GM23248 (cell line): ENCODE measurements around the gene CAMKMT. TPM values are rescaled to one million over a fixed set of nuclear protein-coding genes. Genes with fewer than 3 reads are reported as not detected.
"Not testable (repeated sequence)": the region's sequence is repeated elsewhere in the genome, so short reads cannot be mapped to it uniquely, and the experiment has no call there.

Experiments
- DNase-seq: peaks from one replicate; pipeline ENCODE4 v3.0.0-alpha.2; 2015
- H2AFZ ChIP-seq: fragments of 200-600 bp; sonication (generic); 2 replicates; pipeline ENCODE4 v1.6.1; 2016; ENCODE audit warnings: antibody characterized with exemption
- H3F3A ChIP-seq: fragments of 200-600 bp; sonication (generic); 2 replicates; pipeline ENCODE4 v1.6.1; 2016; ENCODE audit warnings: mild to moderate bottlenecking, antibody characterized with exemption, mixed run types; ENCODE audit not compliant: insufficient read depth
- H3K27ac ChIP-seq: fragments of 200-600 bp; sonication (generic); 2 replicates; pipeline ENCODE4 v1.5.1; 2016; ENCODE audit warnings: mild to moderate bottlenecking
- H3K27me3 ChIP-seq: fragments of 200-600 bp; sonication (generic); replicated peaks from 2 replicates; pipeline ENCODE4 v1.6.1; 2016; ENCODE audit warnings: mild to moderate bottlenecking; ENCODE audit not compliant: insufficient read depth
- H3K36me3 ChIP-seq: fragments of 200-600 bp; sonication (generic); 2 replicates; pipeline ENCODE4 v1.6.1; 2016; ENCODE audit warnings: low read depth, mild to moderate bottlenecking
- H3K4me1 ChIP-seq: fragments of 200-600 bp; sonication (generic); 2 replicates; pipeline ENCODE4 v1.6.1; 2016; ENCODE audit warnings: mild to moderate bottlenecking; ENCODE audit not compliant: insufficient read depth
- H3K4me2 ChIP-seq: fragments of 200-600 bp; sonication (generic); one replicate; pipeline ENCODE4 v1.6.1; 2016; ENCODE audit warnings: mild to moderate bottlenecking; ENCODE audit not compliant: unreplicated experiment
- H3K4me3 ChIP-seq: fragments of 200-600 bp; sonication (generic); 2 replicates; pipeline ENCODE4 v1.5.1; 2016; ENCODE audit warnings: mild to moderate bottlenecking
- H3K79me2 ChIP-seq: fragments of 200-600 bp; sonication (generic); 2 replicates; pipeline ENCODE4 v1.6.1; 2016; ENCODE audit warnings: mild to moderate bottlenecking; ENCODE audit not compliant: insufficient read depth
- H3K9ac ChIP-seq: fragments of 200-600 bp; sonication (generic); 2 replicates; pipeline ENCODE4 v1.6.1; 2016; ENCODE audit warnings: mild to moderate bottlenecking
- H3K9me2 ChIP-seq: fragments of 200-600 bp; sonication (generic); 2 replicates; pipeline ENCODE4 v1.6.1; 2016; ENCODE audit warnings: mixed run types, mild to moderate bottlenecking, moderate library complexity; ENCODE audit not compliant: insufficient read depth
- H3K9me3 ChIP-seq: fragments of 200-600 bp; sonication (generic); one replicate; pipeline ENCODE4 v1.6.1; 2017; ENCODE audit warnings: low read depth
- H4K20me1 ChIP-seq: fragments of 200-600 bp; sonication (generic); 2 replicates; pipeline ENCODE4 v1.6.0; 2016; ENCODE audit not compliant: insufficient read depth
- EZH2 ChIP-seq: fragments of 200-600 bp; sonication (generic); IDR thresholded peaks from 2 replicates; pipeline ENCODE4 v1.6.1; 2018; ENCODE audit warnings: antibody characterized with exemption, mild to moderate bottlenecking; ENCODE audit not compliant: insufficient read depth, poor library complexity, severe bottlenecking
- EZH2phosphoT487 ChIP-seq: fragments of 200-600 bp; sonication (generic); IDR thresholded peaks from 2 replicates; pipeline ENCODE4 v1.6.1; 2018; ENCODE audit warnings: antibody characterized with exemption, moderate library complexity, mild to moderate bottlenecking, low read depth; ENCODE audit not compliant: insufficient read depth
- WGBS, 2 experiments: methylation state at CpG; one replicate each; pipeline ENCODE4 v1.1.6; 2015 to 2017; ENCODE audit warnings: low lambda C conversion rate in 2 of 2, low coverage in 1 of 2; ENCODE audit errors: missing lambda C conversion rate in 2 of 2; 5-methylcytosine and 5-hydroxymethylcytosine counted together
- in situ Hi-C: fragments of 300-500 bp; cut with MboI; formaldehyde crosslinking; loops from 2 replicates; pipeline ENCODE4 v1.15.0; 2020
- polyA plus RNA-seq: library from polyadenylated mRNA; unstranded; fragments of >200 nt; fragmentation: Nextera tagmentation; extraction: Ambion mirVana; gene quantifications from 2 replicates; pipeline ENCODE4 v1.2.1, GENCODE V29; 2016
- total RNA-seq: library from RNA; depleted of rRNA; stranded (reverse); fragments of >200 nt; shearing (Covaris generic); gene quantifications from 2 replicates; pipeline ENCODE4 v1.2.3, GENCODE V29; 2014

Gene CAMKMT
- total and polyA plus RNA-seq, 2 experiments from 2014 or later = 3.1 to 6.9 TPM

- DNase-seq = no peak
- no peaks in the 10 kb centered on the region for H4K20me1 ChIP-seq
- H3K36me3 ChIP-seq = no peaks in the 10 kb centered on the region
- no peaks in the 10 kb centered on the region for H3K27me3 ChIP-seq
- H3K4me1 ChIP-seq = peaks cover 4% of the 10 kb centered on the region; the same call in 1 of the 2 replicates
- no peak overlapping the region for H3K27ac ChIP-seq
- no peak for TF ChIP-seq EZH2phosphoT487
- TF ChIP-seq EZH2 = no peak
- in situ Hi-C loops = no loop called here
- H3K4me3 ChIP-seq = no peak overlapping the region
- no peak overlapping the region for H3K9ac ChIP-seq
- H3K9me3 ChIP-seq = no peaks in the 10 kb centered on the region
- H2AFZ ChIP-seq = no peak overlapping the region
- H3K79me2 ChIP-seq = peaks cover 17% of the 10 kb centered on the region
- H3F3A ChIP-seq = peaks cover 4% of the 10 kb centered on the region
- H3K9me2 ChIP-seq = no peaks in the 10 kb centered on the region
- WGBS, 2 experiments = 84 to 90% methylated on average over 1 of the region's 1 CpG
- H3K4me2 ChIP-seq = no peak overlapping the region
Measured at GRCh38 chr2:44367591-44367990, 5.8 kb downstream of the CAMKMT start.

- H2AFZ ChIP-seq = no peak overlapping the region
- no peaks in the 10 kb centered on the region for H3K4me1 ChIP-seq
- H3K27ac ChIP-seq = no peak overlapping the region
- DNase-seq = no peak
- in situ Hi-C loops = no loop called here
- peaks cover 13% of the 10 kb centered on the region for H3K79me2 ChIP-seq
- no peaks in the 10 kb centered on the region for H3F3A ChIP-seq
- H3K4me3 ChIP-seq = no peak overlapping the region
- H3K36me3 ChIP-seq = no peaks in the 10 kb centered on the region
- no peaks in the 10 kb centered on the region for H3K27me3 ChIP-seq
- H3K4me2 ChIP-seq = no peak overlapping the region
- no peaks in the 10 kb centered on the region for H3K9me2 ChIP-seq
- no peaks in the 10 kb centered on the region for H4K20me1 ChIP-seq
- no peak overlapping the region for H3K9ac ChIP-seq
- H3K9me3 ChIP-seq = no peaks in the 10 kb centered on the region
- no peak for TF ChIP-seq EZH2phosphoT487
- no peak for TF ChIP-seq EZH2
Measured at GRCh38 chr2:44369392-44369791, 7.6 kb downstream of the CAMKMT start.

GRCh38 chr2:44371445-44371844 is 9.7 kb downstream of the CAMKMT start:
- H3K27ac ChIP-seq = no peak overlapping the region
- TF ChIP-seq EZH2phosphoT487 = no peak
- TF ChIP-seq EZH2 = no peak
- H3K4me2 ChIP-seq = no peak overlapping the region
- H3K27me3 ChIP-seq = no peaks in the 10 kb centered on the region
- H3K79me2 ChIP-seq = no peaks in the 10 kb centered on the region
- no peaks in the 10 kb centered on the region for H3K36me3 ChIP-seq
- H3K9ac ChIP-seq = no peak overlapping the region
- H3F3A ChIP-seq = no peaks in the 10 kb centered on the region
- H2AFZ ChIP-seq = no peak overlapping the region
- no peaks in the 10 kb centered on the region for H3K4me1 ChIP-seq
- in situ Hi-C loops = no loop called here
- no peaks in the 10 kb centered on the region for H4K20me1 ChIP-seq
- H3K9me3 ChIP-seq = no peaks in the 10 kb centered on the region
- no peak for DNase-seq
- no peaks in the 10 kb centered on the region for H3K9me2 ChIP-seq
- no peak overlapping the region for H3K4me3 ChIP-seq

DNA sequence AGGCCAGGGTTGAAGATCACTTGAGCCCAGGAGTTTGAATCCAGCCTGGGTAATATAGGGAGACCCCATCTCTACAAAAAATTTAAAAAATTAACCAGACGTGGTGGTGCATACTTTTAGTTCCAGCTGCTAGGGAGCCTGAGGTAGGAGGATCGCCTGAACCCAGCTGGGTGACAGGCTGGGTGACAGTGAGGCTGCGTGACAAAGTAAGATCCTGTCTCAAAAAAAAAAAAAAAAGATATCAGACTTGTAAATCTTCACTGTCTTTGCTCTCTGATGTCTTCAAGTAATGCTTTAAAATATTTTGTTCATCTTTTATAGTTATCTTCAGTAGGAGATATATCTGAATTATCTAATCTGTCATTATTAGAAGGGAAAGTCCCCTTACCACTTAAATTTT is 10.5 kb downstream of the CAMKMT start:
- Histone ChIP-seq H3K27me3 (no peaks in the 10 kb centered on the region), H2AFZ (no peak overlapping the region), H3K79me2 (no peaks in the 10 kb centered on the region), H4K20me1 (no peaks in the 10 kb centered on the region), H3K4me2 (no peak overlapping the region), H3K4me3 (no peak overlapping the region), H3K4me1 (no peaks in the 10 kb centered on the region), H3K9me2 (no peaks in the 10 kb centered on the region), H3F3A (no peaks in the 10 kb centered on the region), H3K9ac (no peak overlapping the region), H3K27ac (no peak overlapping the region), H3K9me3 (no peaks in the 10 kb centered on the region), H3K36me3 (no peaks in the 10 kb centered on the region)
- no peak for TF ChIP-seq EZH2phosphoT487
- TF ChIP-seq EZH2 = no peak
- DNase-seq = no peak
- in situ Hi-C loops = no loop called here
- 87 to 93% methylated on average over 3 of the region's 3 CpGs for WGBS, 2 experiments

GRCh38 chr2:44377486-44377885 is 15.7 kb downstream of the CAMKMT start:
- no peak overlapping the region for H3K4me2 ChIP-seq
- in situ Hi-C loops = no loop called here
- H3F3A ChIP-seq = no peaks in the 10 kb centered on the region
- H3K9me2 ChIP-seq = peaks cover 3% of the 10 kb centered on the region; the same call in 1 of the 2 replicates
- 98% methylated on average over 2 of the region's 2 CpGs for WGBS, 2 experiments
- H3K27me3 ChIP-seq = no peaks in the 10 kb centered on the region
- no peak overlapping the region for H3K9ac ChIP-seq
- H3K79me2 ChIP-seq = no peaks in the 10 kb centered on the region
- no peak overlapping the region for H3K4me3 ChIP-seq
- H3K4me1 ChIP-seq = no peaks in the 10 kb centered on the region
- H3K9me3 ChIP-seq = no peaks in the 10 kb centered on the region
- no peak for DNase-seq
- H2AFZ ChIP-seq = no peak overlapping the region
- TF ChIP-seq EZH2phosphoT487 (no peak), EZH2 (no peak)
- H3K36me3 ChIP-seq = no peaks in the 10 kb centered on the region
- H4K20me1 ChIP-seq = no peaks in the 10 kb centered on the region; the same call in 1 of the 2 replicates
- no peak overlapping the region for H3K27ac ChIP-seq

GRCh38 chr2:44385226-44385625 is 23.5 kb downstream of the CAMKMT start:
- H3K27me3 ChIP-seq, H3K9ac ChIP-seq, in situ Hi-C loops, DNase-seq, H3K4me1 ChIP-seq, H3K4me2 ChIP-seq, H3K4me3 ChIP-seq, H3F3A ChIP-seq, H3K27ac ChIP-seq, H3K9me2 ChIP-seq, H2AFZ ChIP-seq, H3K79me2 ChIP-seq, H3K36me3 ChIP-seq, H3K9me3 ChIP-seq, H4K20me1 ChIP-seq: not testable (repeated sequence)
- WGBS, 2 experiments = 82% methylated on average over 2 of the region's 2 CpGs
